GM23248 (cell line): ENCODE measurements around the gene PNPLA1.

ENCODE experiments used
- EZH2 ChIP-seq: fragments of 200-600 bp; sonication (generic); IDR thresholded peaks from 2 replicates; pipeline ENCODE4 v1.6.1; 2018; ENCODE audit warnings: antibody characterized with exemption, mild to moderate bottlenecking; ENCODE audit not compliant: insufficient read depth, poor library complexity, severe bottlenecking
- EZH2phosphoT487 ChIP-seq: fragments of 200-600 bp; sonication (generic); IDR thresholded peaks from 2 replicates; pipeline ENCODE4 v1.6.1; 2018; ENCODE audit warnings: antibody characterized with exemption, moderate library complexity, mild to moderate bottlenecking, low read depth; ENCODE audit not compliant: insufficient read depth

DNA sequence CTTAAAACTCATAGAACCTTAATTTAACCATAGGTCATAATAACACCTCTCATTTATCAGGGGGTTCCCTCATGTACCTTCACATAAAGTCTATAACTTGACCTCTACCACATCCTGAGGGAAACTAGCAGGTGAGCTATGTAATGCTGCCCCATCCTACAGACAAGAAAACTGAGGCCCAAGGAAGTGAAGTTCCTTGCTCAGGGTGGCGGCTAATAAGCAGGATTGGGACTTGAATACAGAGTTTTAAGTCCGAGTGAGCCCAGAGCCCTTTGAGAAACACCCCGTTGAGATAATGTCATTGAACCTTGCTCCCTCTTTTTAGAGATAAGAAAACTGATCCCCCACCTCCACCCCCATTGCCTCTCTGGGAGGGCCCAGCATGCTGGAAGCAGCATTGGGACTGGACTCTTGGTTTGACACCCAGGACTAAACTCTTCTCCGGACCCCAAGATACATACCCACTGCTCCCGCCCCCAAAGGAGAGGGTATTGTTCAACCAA is 66.4 kb downstream of the PNPLA1 start:
- TF ChIP-seq EZH2phosphoT487 = no peak
- no peak for TF ChIP-seq EZH2
